DMS153 treated with DMSO at 0.1 percent for 48 hours (cell line): ENCODE results near the gene CHTF8.
"Not testable (repeated sequence)": the region's sequence is repeated elsewhere in the genome, so short reads cannot be mapped to it uniquely, and the experiment has no call there.

Experiments
- DNase-seq: peaks from one replicate; lab custom pipeline; 2025; ENCODE audit not compliant: unreplicated experiment; lab: John Stamatoyannopoulos, UW

Gene CHTF8

GRCh38 chr16:69139464-69139863 is 7.1 kb upstream of the CHTF8 start:
- not testable (repeated sequence) for DNase-seq

DNA sequence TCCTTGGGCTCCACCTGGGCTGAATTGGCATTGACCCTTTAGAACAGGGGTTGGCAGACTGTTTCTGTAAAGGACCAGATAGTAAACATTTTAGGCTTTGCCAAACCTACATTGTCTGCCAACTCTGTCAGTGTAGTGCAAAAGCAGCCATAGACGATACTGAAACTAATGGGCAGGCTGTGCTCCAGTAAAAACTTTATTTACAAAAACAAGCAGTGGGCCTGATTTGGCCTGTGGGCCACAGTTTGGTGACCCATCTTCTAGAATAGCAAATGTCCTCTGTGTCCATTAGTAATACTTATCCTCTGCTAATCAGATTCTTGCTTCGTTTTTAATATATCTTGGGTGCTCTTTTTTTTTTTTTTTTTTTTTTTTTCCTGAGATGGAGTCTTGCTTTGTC is 6.2 kb upstream of the CHTF8 start:
- DNase-seq, result no peak

GRCh38 chr16:69133373-69133954 is 1.1 kb upstream of the CHTF8 start:
- DNase-seq, result no peak

- DNase-seq, result peak; percentile 24
Observed at GRCh38 chr16:69131839-69132423, 457 bp downstream of the CHTF8 start.

DNA sequence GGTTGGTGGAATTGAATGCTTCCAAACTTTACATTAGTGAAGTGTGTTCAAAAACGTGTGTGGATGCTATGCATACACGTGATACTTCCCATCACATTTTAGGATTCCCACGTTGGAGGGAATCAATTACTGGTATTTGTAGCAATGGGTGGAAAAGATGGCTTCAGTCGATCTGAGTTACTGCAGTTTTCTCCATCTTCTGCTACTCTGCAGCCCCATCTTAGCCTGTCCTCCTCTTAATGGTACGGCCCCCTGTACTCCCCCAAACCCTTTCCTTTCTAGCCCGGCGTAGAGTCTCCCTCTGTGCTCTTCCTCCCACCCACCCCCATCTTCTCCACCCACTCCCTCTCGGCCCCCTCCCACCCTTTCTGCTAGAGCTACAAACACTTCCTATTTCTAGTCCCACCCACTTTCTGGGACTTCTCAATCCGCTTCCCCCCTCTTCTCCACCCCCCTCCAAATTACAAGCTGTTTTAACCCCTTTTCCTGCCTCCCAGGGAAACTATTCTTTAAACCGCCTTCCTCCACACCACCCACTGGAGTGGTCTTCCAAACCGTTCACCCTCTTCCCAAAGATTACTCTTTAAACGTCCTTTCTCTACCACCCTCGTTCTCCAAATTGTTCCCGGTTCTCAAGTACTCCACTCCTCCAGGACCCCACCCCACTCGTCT is 1.1 kb downstream of the CHTF8 start:
- DNase-seq, result no peak

DNA sequence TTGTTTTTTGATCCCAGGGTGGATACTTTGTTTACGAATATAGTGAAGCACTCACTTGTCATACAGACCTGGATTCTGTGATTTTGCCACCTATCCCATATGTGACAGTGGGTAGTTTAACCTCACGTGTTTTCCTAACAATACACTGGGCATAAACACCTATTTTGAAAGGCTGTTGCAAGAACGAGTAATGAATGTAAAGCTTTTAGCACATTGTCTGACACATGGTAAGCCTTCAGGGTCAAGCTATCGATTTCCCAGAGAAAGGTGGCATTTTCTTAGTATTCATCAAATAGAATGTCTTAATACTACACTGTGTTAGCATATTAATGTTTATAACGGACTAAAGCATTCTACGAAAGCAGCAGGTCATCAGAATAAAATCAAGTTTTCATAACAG is 1.9 kb downstream of the CHTF8 start:
- no peak for DNase-seq

DNA sequence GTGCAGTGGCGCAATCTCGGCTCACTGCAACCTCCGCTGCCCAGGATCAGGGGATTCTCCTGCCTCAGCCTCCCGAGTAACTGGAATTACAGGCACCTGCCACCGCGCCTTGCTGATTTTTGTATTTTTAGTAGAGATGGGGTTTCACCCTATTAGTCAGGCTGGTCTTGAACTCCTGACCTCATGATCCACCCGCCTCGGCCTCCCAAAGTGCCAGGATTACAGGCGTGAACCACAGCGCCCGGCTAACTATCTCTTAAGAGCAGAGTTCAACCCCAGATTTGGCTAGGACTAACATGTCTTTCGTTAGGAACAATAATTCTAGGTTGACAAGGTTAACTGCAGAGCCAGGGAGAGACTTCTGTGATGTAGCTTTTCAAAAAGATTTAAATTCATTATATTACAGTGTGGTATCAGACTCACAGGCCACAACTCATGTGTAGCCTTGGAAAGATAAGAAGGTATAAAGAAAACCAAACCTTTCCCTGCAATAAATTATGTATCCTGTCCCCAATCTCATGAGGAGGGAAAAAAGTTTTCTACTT is 4.3 kb downstream of the CHTF8 start:
- DNase-seq, result no peak

- DNase-seq, result not testable (repeated sequence)
Observed at GRCh38 chr16:69126801-69127200, 5.6 kb downstream of the CHTF8 start.

- DNase-seq, result no peak
Observed at GRCh38 chr16:69126221-69126620, 6.2 kb downstream of the CHTF8 start.

DNA sequence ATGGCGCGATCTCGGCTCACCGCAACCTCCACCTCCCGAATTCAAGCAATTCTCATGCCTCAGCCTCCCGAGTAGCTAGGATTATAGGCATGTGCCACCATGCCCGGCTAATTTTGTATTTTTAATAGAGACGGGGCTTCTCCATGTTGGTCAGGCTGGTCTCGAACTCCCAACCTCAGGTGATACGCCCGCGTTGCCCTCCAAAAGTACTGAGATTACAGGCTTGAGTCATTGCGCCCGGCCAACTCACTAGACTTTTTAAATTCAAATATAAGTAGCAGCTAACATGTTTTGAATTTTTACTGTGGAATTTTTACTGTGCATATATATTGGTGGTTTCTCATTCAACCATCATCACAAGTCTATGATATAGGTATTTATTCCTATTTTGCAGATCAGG is 7.4 kb downstream of the CHTF8 start:
- DNase-seq, result not testable (repeated sequence)

- not testable (repeated sequence) for DNase-seq
Observed at GRCh38 chr16:69124406-69124805, 8.0 kb downstream of the CHTF8 start.

GRCh38 chr16:69123910-69124309 is 8.5 kb downstream of the CHTF8 start:
- DNase-seq, result peak; percentile 8

GRCh38 chr16:69120096-69120664 is 12.2 kb downstream of the CHTF8 start:
- DNase-seq, result no peak

DNA sequence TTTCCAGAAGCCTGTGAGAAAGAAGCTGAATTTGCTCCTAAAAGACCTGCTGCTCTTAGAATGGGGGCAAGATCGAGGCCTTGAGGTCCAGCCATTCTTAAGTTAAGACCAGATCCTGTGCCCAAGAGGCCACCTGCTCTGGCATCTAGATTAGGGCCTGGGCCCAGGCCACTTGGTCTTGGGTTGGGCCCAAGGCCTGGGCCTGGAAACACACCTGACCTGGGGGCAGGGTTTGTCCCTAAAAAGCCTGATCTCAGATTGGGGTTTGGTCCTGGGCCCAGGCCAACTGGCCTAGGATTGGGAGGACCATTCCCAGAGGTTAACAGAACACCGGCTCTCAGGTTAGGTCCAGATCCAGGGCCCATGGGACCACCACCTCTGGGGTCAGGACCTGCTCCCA is 12.9 kb downstream of the CHTF8 start:
- DNase-seq, result no peak

- no peak for DNase-seq
Observed at GRCh38 chr16:69118994-69119393, 13.4 kb downstream of the CHTF8 start.

DNA sequence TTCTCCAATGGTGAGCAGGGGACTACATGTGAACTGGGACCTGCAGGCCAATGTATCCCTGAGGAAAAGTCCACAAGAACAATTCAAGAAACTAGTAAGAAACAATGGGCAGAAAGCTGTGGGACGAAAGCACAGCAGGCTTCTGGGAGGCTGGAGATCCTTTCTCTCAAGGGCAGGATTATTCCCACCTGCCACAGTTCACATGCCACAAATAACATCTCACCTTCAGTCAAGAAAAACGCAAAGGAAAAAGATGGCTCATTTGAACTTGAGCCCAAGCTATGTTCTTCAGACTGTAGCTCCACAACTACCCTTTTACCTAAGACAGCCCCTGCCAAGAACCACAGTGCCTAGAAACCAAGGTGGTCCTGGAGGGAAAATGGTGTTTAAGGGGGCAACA is 13.9 kb downstream of the CHTF8 start:
- DNase-seq, result no peak

DNA sequence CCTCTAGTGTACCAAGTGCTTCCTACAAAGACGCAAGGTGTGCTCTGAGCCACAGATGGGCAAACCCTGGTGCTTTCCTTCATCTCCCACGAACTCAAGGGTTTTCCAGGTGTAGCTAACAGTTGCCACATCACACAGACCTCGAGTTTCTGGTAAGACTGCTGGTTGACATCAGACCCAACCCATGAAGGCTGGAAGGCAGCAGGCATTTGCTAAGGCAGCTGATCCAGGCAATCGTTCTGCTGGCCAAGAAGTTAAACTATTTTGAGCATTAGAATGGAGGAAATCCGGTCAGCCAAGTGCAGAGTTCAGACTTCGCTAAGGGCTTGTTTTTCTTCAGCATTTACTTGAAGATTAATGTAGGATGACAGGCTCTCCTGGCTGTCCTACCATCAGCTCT is 15.5 kb downstream of the CHTF8 start:
- no peak for DNase-seq

DNA sequence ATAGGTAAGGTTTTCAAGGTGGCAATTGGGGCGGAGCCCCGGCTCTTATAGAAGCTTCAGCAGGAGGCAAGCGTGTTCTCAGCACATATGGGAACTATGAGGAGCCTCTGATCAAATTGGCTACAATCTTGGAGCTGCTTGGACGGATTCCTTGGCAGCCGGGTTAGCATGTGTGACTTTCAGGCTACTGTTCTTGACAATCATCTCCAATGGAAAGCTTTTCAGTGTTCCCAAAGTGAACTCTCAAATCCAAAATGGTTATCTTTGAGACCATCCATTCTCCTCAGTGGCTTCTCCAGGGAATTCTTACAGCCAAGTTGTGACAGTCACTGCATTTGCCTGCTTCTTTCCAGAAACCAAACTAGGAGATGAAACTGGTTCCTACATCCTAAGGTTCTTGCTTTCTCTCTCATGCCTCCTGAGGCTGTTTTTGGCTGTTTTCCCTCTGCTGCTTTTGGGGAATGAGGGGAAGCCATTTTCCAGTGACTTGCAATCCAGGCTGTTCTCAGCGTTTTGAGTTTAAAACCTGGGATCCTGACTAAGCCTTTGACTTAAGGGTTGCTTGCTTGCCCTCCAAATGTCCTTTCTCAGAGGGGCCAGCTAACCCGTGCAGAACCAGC is 16.0 kb downstream of the CHTF8 start:
- DNase-seq, result no peak

DNA sequence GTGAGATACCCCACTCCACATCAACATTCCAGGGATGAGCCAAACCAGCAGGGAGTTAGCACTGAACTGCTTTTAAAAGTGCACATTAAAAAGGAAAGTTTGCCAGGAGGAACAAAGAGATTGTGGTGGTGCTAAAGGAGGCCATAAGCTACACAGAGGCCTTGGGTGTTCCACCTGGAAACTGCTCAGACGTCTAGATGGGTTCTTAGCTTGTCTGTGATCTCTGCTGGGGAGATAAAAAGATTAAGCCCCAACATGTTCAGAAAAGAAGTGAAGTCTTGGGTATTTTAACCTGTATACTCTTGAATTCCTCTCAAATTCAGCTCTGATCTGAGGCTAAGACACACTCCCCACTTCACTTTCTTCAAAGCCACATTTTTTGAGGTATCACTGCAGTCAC is 16.6 kb downstream of the CHTF8 start:
- DNase-seq, result no peak

DNA sequence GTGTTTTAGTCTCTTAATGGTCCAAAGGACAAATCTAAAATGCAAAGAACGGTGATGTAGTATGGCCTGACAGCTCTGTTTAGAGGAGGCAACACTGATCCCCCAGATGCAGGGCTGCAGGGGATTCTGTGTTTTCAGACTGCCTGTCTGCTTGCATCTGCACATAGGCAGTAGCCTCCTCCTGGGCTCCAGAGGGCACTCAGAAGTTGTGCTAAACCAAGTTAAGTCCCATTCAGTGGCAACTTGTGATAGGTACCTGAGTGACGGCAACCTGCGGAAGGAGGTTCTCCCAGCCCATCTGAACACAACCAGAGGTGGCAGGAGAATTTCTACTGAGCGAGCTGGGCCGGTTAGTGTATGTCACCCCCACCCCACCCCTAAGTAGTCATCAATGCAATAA is 17.0 kb downstream of the CHTF8 start:
- no peak for DNase-seq

DNA sequence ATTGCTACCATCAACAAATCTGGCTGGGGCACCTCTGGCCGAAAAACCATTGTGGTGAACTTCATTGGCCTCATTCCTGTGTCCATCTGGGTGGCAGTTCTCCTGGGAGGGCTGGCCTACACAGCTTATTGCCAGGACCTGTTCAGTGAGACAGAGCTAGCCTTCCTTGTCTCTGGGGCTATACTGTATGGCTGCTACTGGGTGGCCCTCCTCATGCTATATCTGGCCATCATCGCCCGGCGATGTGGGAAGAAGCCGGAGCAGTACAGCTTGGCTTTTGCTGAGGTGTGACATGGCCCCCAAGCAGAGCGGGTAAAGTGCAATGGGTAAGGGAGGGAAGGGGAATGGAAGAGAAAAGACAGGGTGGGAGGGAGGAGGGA is 17.4 kb downstream of the CHTF8 start:
- no peak for DNase-seq
